ENCODE data around the gene RAPSN.

RAPSN gene

DNA sequence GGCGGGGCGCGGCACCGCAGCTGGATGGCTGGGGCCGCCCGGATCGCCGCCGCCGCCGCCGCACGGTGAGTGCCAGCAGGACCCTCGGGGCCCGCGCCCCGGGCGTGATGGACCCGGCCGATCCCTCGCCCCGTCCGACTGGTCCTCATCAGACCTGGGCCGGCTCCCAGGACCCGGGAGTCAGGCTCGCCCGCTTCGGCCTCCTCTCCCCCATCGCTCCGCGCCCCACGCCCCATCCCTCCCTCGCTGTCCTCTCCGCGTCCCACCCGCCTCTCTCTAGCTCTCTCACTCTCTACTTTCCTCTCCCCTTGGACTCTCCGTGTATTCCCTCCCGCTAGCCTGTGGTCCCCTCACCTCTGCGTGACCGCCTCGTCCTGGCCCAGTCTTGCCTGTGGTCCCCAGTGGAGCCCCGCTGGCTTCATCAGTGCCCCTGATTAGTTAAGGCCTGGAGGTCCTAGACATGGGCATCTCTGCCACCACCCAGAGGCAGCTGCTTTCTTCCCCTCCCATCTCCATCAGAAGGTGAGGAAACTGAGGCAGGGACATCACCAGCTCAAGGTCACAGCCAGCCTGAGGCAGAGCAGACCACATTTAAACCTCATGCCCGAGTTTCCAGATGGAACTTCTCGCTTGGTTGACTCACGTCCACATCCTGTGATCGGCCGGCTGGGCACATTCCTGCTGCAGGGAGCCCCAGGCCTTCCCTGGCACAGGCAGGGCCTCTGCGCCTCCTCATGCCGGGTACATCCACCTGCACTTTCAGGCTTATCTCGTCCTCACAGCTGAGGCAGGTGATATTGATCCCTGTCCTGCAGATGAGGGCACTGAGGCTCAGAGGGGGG lies 40.1 kb downstream of the RAPSN start:
- peak in 6 of 56 donors; percentile 53 to 67 (median 60) for DNase-seq

GRCh38 chr11:47407746-47408590 lies 41.0 kb downstream of the RAPSN start, which contains the start of gene SLC39A13:
Gene SLC39A13, plus strand, starts transcription at chr11:47408590. Its CDS starts 1,505 bp downstream, at chr11:47410095.
- DNase-seq = peak in 55 of 56 donors; percentile 69 to 98 (median 91)

DNA sequence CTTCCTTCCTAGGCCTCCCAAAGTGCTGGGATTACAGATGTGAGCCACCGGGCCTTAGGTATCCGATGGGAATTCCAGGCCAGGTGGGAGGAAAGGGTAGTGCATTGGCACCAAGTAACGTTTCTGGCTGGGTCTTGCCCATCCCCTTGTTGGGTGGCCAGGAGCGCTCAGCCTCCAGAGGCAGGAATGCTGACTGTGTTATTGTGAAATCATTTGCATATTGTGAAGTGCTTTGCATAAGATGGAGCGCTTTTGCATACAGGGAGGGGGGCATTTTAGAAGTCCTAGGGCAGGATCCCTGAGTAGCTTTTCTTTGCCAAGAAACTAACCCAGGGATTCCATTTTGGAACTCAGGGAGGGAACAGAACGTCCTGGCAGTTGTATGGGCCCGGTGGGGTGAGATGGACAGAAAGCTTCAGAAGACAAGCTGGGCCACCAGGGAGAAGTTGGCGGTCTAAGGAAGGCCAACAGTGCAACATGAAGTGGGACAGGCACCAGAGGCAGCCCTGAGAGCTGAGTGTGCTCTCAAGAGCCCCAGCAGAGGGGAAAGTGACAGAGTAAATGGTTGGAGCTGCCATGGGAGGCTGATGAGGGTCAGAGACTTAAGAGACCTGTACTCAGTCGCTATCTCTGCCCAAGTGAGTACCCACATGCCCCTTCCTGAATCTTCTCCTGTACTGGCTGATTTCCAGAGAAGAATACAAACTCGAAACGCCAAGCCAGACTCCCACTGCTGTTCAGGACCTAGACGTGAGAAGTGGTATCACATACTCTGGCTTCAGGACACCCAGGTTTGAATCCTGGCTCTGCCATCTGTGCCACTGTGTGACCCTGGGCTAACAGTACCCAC lies 41.8 kb downstream of the RAPSN start:
- peak in 3 of 56 donors; percentile 17 to 38 (median 26) for DNase-seq

- DNase-seq = no peak
Measured at GRCh38 chr11:47403571-47403970, 45.4 kb downstream of the RAPSN start.

- DNase-seq = no peak
Measured at GRCh38 chr11:47403135-47403534, 45.8 kb downstream of the RAPSN start.

- DNase-seq = no peak
Measured at GRCh38 chr11:47400768-47401279, 48.1 kb downstream of the RAPSN start.

DNA sequence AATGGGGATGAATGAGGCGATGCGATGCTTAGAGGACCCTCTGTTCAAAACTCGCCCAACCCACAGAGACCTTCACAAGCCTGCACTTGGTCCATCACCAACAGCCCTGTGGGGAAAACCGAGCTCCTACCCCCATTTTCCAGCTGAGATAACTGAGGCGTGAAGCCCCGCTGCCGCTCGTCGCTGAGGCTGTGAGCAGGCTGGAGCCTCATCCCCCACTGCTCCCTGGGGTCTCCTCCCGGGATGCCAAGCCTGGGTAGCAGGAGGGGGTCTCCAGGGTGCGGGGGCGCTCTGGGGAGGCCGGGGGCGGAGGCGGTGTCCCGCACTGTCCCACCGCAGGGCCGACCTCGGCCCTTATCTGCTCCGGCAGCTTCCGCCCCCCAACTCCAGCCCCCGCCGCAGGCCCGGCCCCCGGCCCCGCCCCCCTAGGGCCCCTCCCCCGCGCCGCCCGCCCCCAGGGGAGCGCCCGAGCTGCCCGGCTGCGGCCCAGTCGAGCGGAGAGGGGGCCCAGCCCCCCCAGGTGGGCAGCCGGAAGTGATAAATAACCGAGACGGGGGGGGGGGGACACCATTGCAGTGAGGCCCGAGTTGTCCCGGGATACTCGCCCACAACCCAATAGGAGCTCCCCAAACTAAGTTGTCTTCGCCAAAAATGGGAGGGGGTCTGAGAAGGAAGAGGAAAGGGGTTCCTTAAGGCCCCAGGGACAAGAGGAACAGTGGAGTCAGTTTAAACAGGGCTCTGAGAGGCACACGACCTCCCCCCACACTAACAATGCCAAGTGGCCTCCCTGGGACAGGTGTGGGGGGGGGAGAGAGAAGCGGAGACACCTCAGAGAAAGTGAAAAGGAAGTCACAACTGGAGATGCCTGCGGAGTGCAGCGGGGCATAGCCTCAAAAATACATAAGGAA lies 48.8 kb downstream of the RAPSN start:
- peak in 2 of 56 donors; percentile 26 to 56 for DNase-seq

- no peak for DNase-seq
Measured at GRCh38 chr11:47398551-47398950, 50.4 kb downstream of the RAPSN start.

GRCh38 chr11:47398011-47398410 lies 50.9 kb downstream of the RAPSN start:
- DNase-seq = no peak

GRCh38 chr11:47396049-47396320 lies 53.0 kb downstream of the RAPSN start:
- no peak for DNase-seq

GRCh38 chr11:47395223-47396048 lies 53.5 kb downstream of the RAPSN start:
- peak in 1 of 56 donors; percentile 25 for DNase-seq

- DNase-seq = peak in 4 of 56 donors; percentile 23 to 49 (median 32)
Measured at GRCh38 chr11:47394322-47395222, 54.4 kb downstream of the RAPSN start.

- DNase-seq = no peak
Measured at GRCh38 chr11:47394050-47394321, 55.0 kb downstream of the RAPSN start.

DNA sequence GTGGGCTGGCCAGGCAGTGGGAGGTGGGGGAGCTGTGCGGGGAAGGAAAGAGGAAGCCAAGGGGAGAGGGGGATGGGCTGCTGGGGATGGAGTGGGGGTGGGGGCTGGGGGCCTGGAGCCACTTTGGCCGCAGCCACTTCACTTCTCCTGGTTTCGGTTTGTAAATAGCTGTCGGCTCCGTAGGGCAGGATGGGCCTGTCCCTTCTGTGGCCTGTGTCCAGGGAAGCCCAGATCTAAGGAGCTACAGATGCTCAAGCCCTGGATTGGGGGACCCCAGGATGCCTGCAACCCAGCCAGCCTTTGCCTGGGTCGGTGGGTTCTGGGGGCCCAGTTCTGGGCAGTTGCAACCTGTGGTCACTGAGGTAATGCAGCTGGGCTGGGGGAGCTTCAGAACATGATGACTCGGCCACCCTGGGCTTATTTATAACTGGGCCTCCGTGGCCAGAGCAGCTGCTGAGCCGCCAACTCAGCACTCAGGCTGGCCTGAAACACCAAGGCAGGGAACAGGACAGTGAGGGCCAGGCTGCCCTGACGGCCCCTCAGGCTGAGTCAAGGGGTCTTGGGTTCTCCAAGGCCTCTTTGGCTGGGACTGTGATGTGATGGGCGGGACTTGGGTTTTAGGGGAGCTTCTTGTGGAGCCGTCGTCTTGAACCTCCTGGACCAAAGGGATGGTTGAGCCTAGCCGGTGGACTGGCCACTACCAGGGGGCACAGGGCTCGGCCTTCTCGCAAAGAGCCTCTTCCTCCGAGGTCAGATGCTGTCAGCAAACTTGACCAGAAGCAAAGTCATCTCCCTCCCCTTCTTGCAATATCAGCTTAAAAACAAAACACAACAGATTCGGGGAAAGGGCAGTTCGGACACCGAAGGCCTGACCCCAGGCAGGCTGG lies 55.5 kb downstream of the RAPSN start:
- DNase-seq = peak in 2 of 56 donors; percentile 26 to 32

DNA sequence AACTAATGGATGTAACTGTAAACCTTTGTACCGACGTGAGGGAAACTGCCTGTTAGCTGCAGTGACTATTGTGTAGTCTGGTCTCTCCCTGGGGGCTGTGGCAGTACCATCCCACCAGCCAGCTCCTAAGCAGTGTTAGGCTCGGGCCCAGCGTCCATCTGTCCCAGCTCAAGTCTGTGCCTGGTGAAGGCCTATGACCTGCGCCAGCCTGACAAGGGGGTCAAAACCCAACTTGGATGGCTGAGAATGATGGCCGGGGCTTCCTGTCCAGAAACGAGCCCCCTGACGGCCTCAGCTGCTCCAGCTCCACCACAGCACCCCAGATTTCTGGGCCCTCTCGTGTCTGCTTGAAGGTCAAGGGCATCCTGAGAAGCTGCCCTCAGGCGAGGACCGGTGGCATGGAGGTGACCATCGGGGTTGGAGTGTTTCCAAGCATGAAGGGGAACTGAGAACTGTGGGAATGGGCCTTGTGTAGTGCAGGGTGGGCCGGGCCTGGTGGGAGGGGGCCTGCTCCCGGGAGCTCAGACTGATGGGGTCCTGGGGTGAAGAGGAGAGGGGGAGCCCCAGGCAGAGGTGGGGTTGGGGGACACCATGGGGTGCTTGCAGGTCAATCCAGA lies 56.3 kb downstream of the RAPSN start:
- no peak for DNase-seq

- DNase-seq = no peak
Measured at GRCh38 chr11:47391711-47392432, 57.1 kb downstream of the RAPSN start.
